ENCODE data around the gene MYH13. TPM values are rescaled to one million over a fixed set of nuclear protein-coding genes. Genes with fewer than 3 reads are reported as not detected.

The MYH13 gene
- total RNA-seq, 2 donors from 2014 or later = not detected

DNA sequence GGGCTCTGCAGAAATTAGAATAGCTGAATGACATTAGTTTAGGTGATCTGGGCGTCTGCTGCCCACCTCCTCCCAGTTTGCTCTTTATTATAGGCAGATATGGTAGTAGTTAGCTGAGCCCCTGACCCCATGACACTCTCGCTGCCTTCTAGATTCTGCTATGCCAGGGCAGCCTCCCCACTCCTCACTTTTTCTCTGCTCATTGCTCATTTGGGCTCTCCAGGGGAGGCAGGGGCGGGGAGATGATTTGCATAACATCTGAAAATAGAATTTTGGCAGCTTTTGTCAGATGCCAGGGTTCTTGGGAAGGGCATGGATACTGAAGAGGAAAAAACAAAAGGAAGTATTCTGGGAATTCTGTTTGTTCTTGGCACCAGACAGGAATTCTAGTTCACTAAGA lies 96.4 kb downstream of the MYH13 start:
- no peak for TF ChIP-seq POLR2A (IDR thresholded peaks at IDR 0.05)
- Histone ChIP-seq H3K27ac (no peak overlapping the region), H3K4me3 (no peak overlapping the region), H3K9me3 (no peaks in the 10 kb centered on the region), H3K4me1 (no peaks in the 10 kb centered on the region), H3K36me3 (replicated peaks in 1 of 2; ENCODE audit: insufficient read depth in 1 of 2, low read depth in 2 of 2) (no peaks in the 10 kb centered on the region), H3K27me3 (no peaks in the 10 kb centered on the region)
- DNase-seq (no peak), ATAC-seq (no peak)
- WGBS, 2 donors = 29 to 31% methylated on average over 3 of the region's 3 CpGs
- intact Hi-C loops (cut with DNase I) = no loop called here

DNA sequence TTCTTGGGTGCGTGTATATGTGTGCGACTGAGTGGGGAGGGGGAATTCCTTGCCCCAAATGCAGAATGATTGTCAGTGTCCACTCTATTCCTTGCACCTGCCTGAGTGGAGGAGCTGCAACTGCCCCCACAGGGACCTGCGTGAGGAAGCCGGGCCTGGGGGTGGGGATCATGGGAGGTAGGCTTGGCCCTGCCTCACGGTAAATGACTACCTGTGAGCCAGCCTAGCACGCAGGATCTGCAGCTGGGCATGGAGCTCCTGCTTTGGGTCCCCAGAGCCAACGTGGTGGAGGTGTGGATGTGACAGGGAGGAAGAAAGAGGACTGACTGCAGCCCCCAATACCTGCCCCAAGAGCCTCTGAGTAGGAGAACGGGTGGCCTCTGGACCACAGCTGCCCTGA lies 97.4 kb downstream of the MYH13 start:
- no peaks in the 10 kb centered on the region for H3K4me1 ChIP-seq
- ATAC-seq (no peak), DNase-seq (no peak)
- H3K36me3 ChIP-seq (replicated peaks in 1 of 2; ENCODE audit: insufficient read depth in 1 of 2, low read depth in 2 of 2) = no peaks in the 10 kb centered on the region
- no peak overlapping the region for H3K27ac ChIP-seq
- WGBS, 2 donors = 56 to 68% methylated on average over 8 of the region's 8 CpGs
- H3K4me3 ChIP-seq = no peak overlapping the region
- no peaks in the 10 kb centered on the region for H3K9me3 ChIP-seq
- intact Hi-C loops (cut with DNase I) = no loop called here
- TF ChIP-seq, protein P1, sequence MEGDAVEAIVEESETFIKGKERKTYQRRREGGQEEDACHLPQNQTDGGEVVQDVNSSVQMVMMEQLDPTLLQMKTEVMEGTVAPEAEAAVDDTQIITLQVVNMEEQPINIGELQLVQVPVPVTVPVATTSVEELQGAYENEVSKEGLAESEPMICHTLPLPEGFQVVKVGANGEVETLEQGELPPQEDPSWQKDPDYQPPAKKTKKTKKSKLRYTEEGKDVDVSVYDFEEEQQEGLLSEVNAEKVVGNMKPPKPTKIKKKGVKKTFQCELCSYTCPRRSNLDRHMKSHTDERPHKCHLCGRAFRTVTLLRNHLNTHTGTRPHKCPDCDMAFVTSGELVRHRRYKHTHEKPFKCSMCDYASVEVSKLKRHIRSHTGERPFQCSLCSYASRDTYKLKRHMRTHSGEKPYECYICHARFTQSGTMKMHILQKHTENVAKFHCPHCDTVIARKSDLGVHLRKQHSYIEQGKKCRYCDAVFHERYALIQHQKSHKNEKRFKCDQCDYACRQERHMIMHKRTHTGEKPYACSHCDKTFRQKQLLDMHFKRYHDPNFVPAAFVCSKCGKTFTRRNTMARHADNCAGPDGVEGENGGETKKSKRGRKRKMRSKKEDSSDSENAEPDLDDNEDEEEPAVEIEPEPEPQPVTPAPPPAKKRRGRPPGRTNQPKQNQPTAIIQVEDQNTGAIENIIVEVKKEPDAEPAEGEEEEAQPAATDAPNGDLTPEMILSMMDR (IDR thresholded peaks at IDR 0.05) = no peak
- TF ChIP-seq POLR2A (IDR thresholded peaks at IDR 0.05) = no peak
- H3K27me3 ChIP-seq = no peaks in the 10 kb centered on the region

DNA sequence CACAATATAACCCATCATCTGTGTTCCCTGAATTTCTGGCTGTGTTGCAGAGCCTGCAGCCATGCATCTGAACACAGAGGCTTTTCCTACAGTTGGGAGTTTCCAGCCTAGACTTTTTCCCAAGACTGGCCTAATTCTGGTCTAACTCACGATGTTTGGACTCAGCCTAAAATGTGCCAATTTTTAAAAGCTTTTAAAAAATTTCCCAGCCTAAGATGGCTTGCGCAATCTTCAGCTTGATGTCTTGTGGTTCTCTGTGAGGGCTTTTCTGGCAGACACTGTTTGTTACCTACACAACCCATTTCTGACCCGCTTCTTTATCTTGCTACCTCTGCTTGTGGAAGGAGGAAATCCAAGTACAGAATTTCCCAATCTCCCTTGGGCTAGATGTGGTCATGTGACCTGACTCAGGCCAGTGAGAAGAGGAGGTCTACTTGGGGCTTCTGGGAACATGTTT lies 101.7 kb downstream of the MYH13 start:
- intact Hi-C loops (cut with DNase I) = no loop called here

DNA sequence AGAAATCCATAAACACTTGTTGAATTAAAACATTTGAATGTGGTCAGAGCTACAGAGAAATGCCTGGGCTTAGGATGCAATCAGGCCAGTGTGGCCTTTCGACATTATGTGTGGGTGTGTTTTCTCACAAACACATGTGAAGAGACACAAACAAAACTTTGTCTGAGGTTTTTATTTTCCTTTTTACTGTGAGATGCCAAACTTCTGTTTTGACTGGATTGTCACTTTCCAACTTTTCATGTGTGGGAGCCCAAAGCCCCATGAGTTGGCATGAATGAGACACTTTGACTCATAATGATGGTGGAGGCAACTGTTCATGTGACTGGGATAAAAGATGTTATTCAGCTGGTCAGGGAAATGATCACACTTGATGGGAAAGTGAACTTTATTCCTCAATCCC lies 102.5 kb downstream of the MYH13 start:
- TF ChIP-seq POLR2A (IDR thresholded peaks at IDR 0.05) = no peak
- TF ChIP-seq, protein P1 (IDR thresholded peaks at IDR 0.05) = no peak
- no peaks in the 10 kb centered on the region for H3K36me3 ChIP-seq (replicated peaks in 1 of 2; ENCODE audit: insufficient read depth in 1 of 2, low read depth in 2 of 2)
- no peak overlapping the region for H3K27ac ChIP-seq
- no peak for ATAC-seq
- no peaks in the 10 kb centered on the region for H3K9me3 ChIP-seq
- intact Hi-C loops (cut with DNase I) = no loop called here
- WGBS, 2 donors = 77 to 80% methylated on average over 1 of the region's 1 CpG
- no peaks in the 10 kb centered on the region for H3K27me3 ChIP-seq
- DNase-seq = no peak
- H3K4me1 ChIP-seq = no peaks in the 10 kb centered on the region
- H3K4me3 ChIP-seq = no peak overlapping the region

More for the DNA sequence above, 101.7 kb downstream of the MYH13 start:
- DNase-seq = peak in 1 of 4 donors; percentile 16
- Histone ChIP-seq H3K27ac (no peak overlapping the region), H3K4me1 (no peaks in the 10 kb centered on the region), H3K36me3 (replicated peaks in 1 of 2; ENCODE audit: insufficient read depth in 1 of 2, low read depth in 2 of 2) (no peaks in the 10 kb centered on the region), H3K4me3 (no peak overlapping the region), H3K27me3 (no peaks in the 10 kb centered on the region), H3K9me3 (no peaks in the 10 kb centered on the region)
- no peak for TF ChIP-seq POLR2A (IDR thresholded peaks at IDR 0.05)
- TF ChIP-seq, protein P1 (IDR thresholded peaks at IDR 0.05) = no peak
- ATAC-seq = no peak
- WGBS, 2 donors = 62 to 64% methylated on average over 3 of the region's 3 CpGs

DNA sequence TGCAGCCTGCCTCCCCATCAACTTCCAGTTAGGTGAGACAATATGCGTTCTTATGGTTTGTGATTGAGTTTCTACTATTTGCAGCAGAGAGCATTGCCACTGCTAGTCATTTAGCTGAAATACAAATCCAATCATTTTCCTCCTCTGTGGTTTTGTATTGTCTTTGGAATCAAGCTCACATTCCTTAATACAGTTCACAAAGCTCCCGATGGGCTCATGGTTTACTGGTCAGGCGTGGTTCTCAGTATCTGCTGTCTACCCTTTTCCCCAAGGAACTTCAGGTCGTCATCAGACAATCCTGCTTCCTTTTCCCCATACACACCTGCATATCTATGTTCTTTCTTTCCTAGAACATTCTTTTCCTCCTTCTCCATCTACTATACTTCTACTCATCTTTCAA lies 104.8 kb downstream of the MYH13 start:
- ATAC-seq = no peak
- H3K9me3 ChIP-seq = no peaks in the 10 kb centered on the region
- no peaks in the 10 kb centered on the region for H3K4me1 ChIP-seq
- H3K36me3 ChIP-seq (replicated peaks in 1 of 2; ENCODE audit: insufficient read depth in 1 of 2, low read depth in 2 of 2) = no peaks in the 10 kb centered on the region
- H3K4me3 ChIP-seq = no peak overlapping the region
- no peak overlapping the region for H3K27ac ChIP-seq
- intact Hi-C loops (cut with DNase I) = no loop called here
- H3K27me3 ChIP-seq = no peaks in the 10 kb centered on the region
- WGBS, 2 donors = 65 to 70% methylated on average over 4 of the region's 4 CpGs
- no peak for DNase-seq
- no peak for TF ChIP-seq POLR2A (IDR thresholded peaks at IDR 0.05)
- TF ChIP-seq, protein P1 (IDR thresholded peaks at IDR 0.05) = no peak

All from body of pancreas (tissue), 4 donors.